HEK293 (cell line): ENCODE measurements around the gene PLCG2.

Experiments
- CTCF ChIA-PET: fragments of 350-600 bp; formaldehyde crosslinking; extraction: SDS; loops from one replicate; lab custom pipeline; 2021; ENCODE audit warnings: antibody characterized with exemption; lab: Yijun Ruan, JAX
- POLR2A ChIA-PET: fragments of 300-600 bp; formaldehyde crosslinking; extraction: SDS; loops from one replicate; lab custom pipeline; 2020; ENCODE audit warnings: antibody characterized with exemption, inconsistent platforms; lab: Yijun Ruan, JAX
- H3K27ac ChIP-seq: fragments of 200-500 bp; sonication (Bioruptor generic); 2 replicates; pipeline ENCODE4 v1.5.1; 2014; ENCODE audit warnings: low read depth, low read length, control low read depth, inconsistent platforms; ENCODE audit errors: extremely low read depth
- H3K36me3 ChIP-seq, 2 experiments: fragments of 200-500 bp in 1 of 2; sonication (Bioruptor generic) in 1 of 2; 1 replicate in 1 of 2; 2 replicates in 1 of 2; pipeline ENCODE4 v1.5.1; 2014 to 2017; ENCODE audit warnings: inconsistent platforms in 2 of 2, low read length in 2 of 2; ENCODE audit not compliant: control insufficient read depth in 2 of 2, insufficient read depth in 1 of 2
- H3K4me1 ChIP-seq: fragments of 200-500 bp; sonication (Bioruptor generic); 2 replicates; pipeline ENCODE4 v1.5.1; 2014; ENCODE audit warnings: mild to moderate bottlenecking, low read length, inconsistent platforms; ENCODE audit not compliant: control insufficient read depth, insufficient read depth
- H3K4me3 ChIP-seq: 2 replicates; pipeline ENCODE4 v1.5.1; 2011; ENCODE audit warnings: low read depth, mild to moderate bottlenecking, control low read depth, low read length, moderate library complexity
- H3K9me3 ChIP-seq: fragments of 200-500 bp; sonication (Bioruptor generic); 2 replicates; pipeline ENCODE4 v1.5.1; 2014; ENCODE audit warnings: low read depth, low read length, inconsistent platforms; ENCODE audit not compliant: control insufficient read depth, insufficient read depth
- BCL11B ChIP-seq: fragments of 450-650 bp; formaldehyde crosslinking; IDR thresholded peaks from 2 replicates; pipeline ENCODE4 v1.5.1; 2016; ENCODE audit warnings: low read depth, missing biosample characterization, missing genetic modification characterization
- GLI4 ChIP-seq: fragments of 450-650 bp; formaldehyde crosslinking; IDR thresholded peaks from 2 replicates; pipeline ENCODE4 v1.5.1; 2016; ENCODE audit warnings: missing biosample characterization, missing genetic modification characterization
- KLF16 ChIP-seq: fragments of 450-650 bp; formaldehyde crosslinking; IDR thresholded peaks from 2 replicates; pipeline ENCODE4 v1.5.1; 2017; ENCODE audit warnings: missing biosample characterization, missing genetic modification characterization
- PRDM2 ChIP-seq: fragments of 450-650 bp; formaldehyde crosslinking; IDR thresholded peaks from 2 replicates; pipeline ENCODE4 v1.5.1; 2016; ENCODE audit warnings: missing biosample characterization, missing genetic modification characterization, borderline replicate concordance
- TCF7L2 ChIP-seq: IDR thresholded peaks from 2 replicates; pipeline ENCODE4 v1.6.1; 2011; ENCODE audit warnings: low read depth, mild to moderate bottlenecking, inconsistent platforms, low read length, moderate library complexity, borderline replicate concordance
- ZBTB44 ChIP-seq: fragments of 450-650 bp; IDR thresholded peaks from 2 replicates; pipeline ENCODE4 v1.5.1; 2018; ENCODE audit warnings: missing biosample characterization, mild to moderate bottlenecking, missing genetic modification characterization
- ZBTB8A ChIP-seq: fragments of 450-650 bp; formaldehyde crosslinking; IDR thresholded peaks from 2 replicates; pipeline ENCODE4 v1.5.1; 2016; ENCODE audit warnings: missing biosample characterization, missing genetic modification characterization
- ZFHX2 ChIP-seq: fragments of 450-650 bp; formaldehyde crosslinking; conservative IDR thresholded peaks from 2 replicates; pipeline ENCODE4 v1.5.1; 2016; ENCODE audit warnings: missing biosample characterization, missing genetic modification characterization
- ZNF10 ChIP-seq: fragments of 450-650 bp; formaldehyde crosslinking; IDR thresholded peaks from 2 replicates; pipeline ENCODE4 v1.5.1; 2017; ENCODE audit warnings: missing biosample characterization, missing genetic modification characterization
- ZNF426 ChIP-seq: fragments of 450-650 bp; formaldehyde crosslinking; IDR thresholded peaks from 2 replicates; pipeline ENCODE4 v1.5.1; 2017; ENCODE audit warnings: missing biosample characterization, missing genetic modification characterization, mild to moderate bottlenecking, inconsistent platforms, moderate library complexity
- ZNF48 ChIP-seq: fragments of 450-650 bp; formaldehyde crosslinking; IDR thresholded peaks from 2 replicates; pipeline ENCODE4 v1.5.1; 2016; ENCODE audit warnings: missing biosample characterization, missing genetic modification characterization
- ZNF501 ChIP-seq: fragments of 450-650 bp; formaldehyde crosslinking; IDR thresholded peaks from 2 replicates; pipeline ENCODE4 v1.5.1; 2016; ENCODE audit warnings: missing biosample characterization, missing genetic modification characterization
- ZNF555 ChIP-seq: fragments of 450-650 bp; formaldehyde crosslinking; conservative IDR thresholded peaks from 2 replicates; pipeline ENCODE4 v1.5.1; 2017; ENCODE audit warnings: missing biosample characterization, mild to moderate bottlenecking, missing genetic modification characterization, inconsistent platforms
- ZNF664 ChIP-seq: fragments of 450-650 bp; formaldehyde crosslinking; IDR thresholded peaks from 2 replicates; pipeline ENCODE4 v1.5.1; 2016; ENCODE audit warnings: missing biosample characterization, missing genetic modification characterization
- ZNF843 ChIP-seq: fragments of 450-650 bp; formaldehyde crosslinking; IDR thresholded peaks from 2 replicates; pipeline ENCODE4 v1.5.1; 2016; ENCODE audit warnings: missing biosample characterization, missing genetic modification characterization
- TF ChIP-seq, protein P1 (sequence below): fragments of 450-650 bp; IDR thresholded peaks from 2 replicates; pipeline ENCODE4 v1.5.1; 2018; ENCODE audit warnings: missing biosample characterization, missing genetic modification characterization
- TF ChIP-seq, protein P2 (sequence below): fragments of 450-650 bp; formaldehyde crosslinking; IDR thresholded peaks from 2 replicates; pipeline ENCODE4 v1.5.1; 2017; ENCODE audit warnings: missing biosample characterization, missing genetic modification characterization

Gene PLCG2

GRCh38 chr16:81826523-81826922 lies 47.4 kb downstream of the PLCG2 start:
- Histone ChIP-seq H3K9me3 (no peaks in the 10 kb centered on the region), H3K4me3 (no peak overlapping the region), H3K27ac (no peak overlapping the region), H3K36me3 (no peaks in the 10 kb centered on the region; a peak in 1 of 3 replicates), H3K4me1 (no peaks in the 10 kb centered on the region)
- TF ChIP-seq ZNF664 (tag by site-specific recombination) (no peak), GLI4 (tag by site-specific recombination) (no peak), ZFHX2 (tag by site-specific recombination) (no peak), ZNF555 (tag by site-specific recombination) (no peak), ZBTB44 (no peak), ZBTB8A (tag by site-specific recombination) (no peak), ZNF426 (tag by site-specific recombination) (no peak), ZNF48 (tag by site-specific recombination) (no peak), ZNF10 (tag by site-specific recombination) (no peak), PRDM2 (no peak), ZNF843 (tag by site-specific recombination) (no peak), BCL11B (tag by site-specific recombination) (no peak), KLF16 (tag by site-specific recombination) (no peak), TCF7L2 (no peak), ZNF501 (no peak)
- TF ChIP-seq, protein P1, sequence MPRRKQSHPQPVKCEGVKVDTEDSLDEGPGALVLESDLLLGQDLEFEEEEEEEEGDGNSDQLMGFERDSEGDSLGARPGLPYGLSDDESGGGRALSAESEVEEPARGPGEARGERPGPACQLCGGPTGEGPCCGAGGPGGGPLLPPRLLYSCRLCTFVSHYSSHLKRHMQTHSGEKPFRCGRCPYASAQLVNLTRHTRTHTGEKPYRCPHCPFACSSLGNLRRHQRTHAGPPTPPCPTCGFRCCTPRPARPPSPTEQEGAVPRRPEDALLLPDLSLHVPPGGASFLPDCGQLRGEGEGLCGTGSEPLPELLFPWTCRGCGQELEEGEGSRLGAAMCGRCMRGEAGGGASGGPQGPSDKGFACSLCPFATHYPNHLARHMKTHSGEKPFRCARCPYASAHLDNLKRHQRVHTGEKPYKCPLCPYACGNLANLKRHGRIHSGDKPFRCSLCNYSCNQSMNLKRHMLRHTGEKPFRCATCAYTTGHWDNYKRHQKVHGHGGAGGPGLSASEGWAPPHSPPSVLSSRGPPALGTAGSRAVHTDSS (tag by site-specific recombination), result no peak
- TF ChIP-seq, protein P2, sequence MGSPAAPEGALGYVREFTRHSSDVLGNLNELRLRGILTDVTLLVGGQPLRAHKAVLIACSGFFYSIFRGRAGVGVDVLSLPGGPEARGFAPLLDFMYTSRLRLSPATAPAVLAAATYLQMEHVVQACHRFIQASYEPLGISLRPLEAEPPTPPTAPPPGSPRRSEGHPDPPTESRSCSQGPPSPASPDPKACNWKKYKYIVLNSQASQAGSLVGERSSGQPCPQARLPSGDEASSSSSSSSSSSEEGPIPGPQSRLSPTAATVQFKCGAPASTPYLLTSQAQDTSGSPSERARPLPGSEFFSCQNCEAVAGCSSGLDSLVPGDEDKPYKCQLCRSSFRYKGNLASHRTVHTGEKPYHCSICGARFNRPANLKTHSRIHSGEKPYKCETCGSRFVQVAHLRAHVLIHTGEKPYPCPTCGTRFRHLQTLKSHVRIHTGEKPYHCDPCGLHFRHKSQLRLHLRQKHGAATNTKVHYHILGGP (tag by site-specific recombination), result no peak
- ChIA-PET POLR2A (no interaction called here), CTCF (no interaction called here)
